Keratinocyte (primary cell): ENCODE data around the gene TMEM258. TPM values are rescaled to one million over a fixed set of nuclear protein-coding genes. Genes with fewer than 3 reads are reported as not detected.

ENCODE experiments used
- DNase-seq: peaks from one replicate; pipeline ENCODE4 v3.0.0-alpha.2; 2011; ENCODE audit warnings: low read depth, missing footprints, low spot score
- FAIRE-seq: peaks from 2 replicates; lab custom pipeline; 2011; peaks lifted over from hg19 to GRCh38; lab: Jason Lieb, UNC
- H2AFZ ChIP-seq: 2 replicates; pipeline ENCODE4 v1.6.0; 2012; ENCODE audit warnings: low read length, control low read depth, inconsistent platforms; ENCODE audit not compliant: control insufficient read depth
- H3K27ac ChIP-seq: 2 replicates; pipeline ENCODE4 v1.5.1; 2011; ENCODE audit warnings: low read length; ENCODE audit not compliant: control insufficient read depth, insufficient read depth
- H3K27me3 ChIP-seq: 3 replicates; pipeline ENCODE4 v1.6.0; 2011; ENCODE audit warnings: low read length; ENCODE audit not compliant: control insufficient read depth, insufficient read depth; ENCODE audit errors: extremely low read depth
- H3K36me3 ChIP-seq, 2 experiments: 2 replicates in 1 of 2; 3 replicates in 1 of 2; pipeline ENCODE4 v1.5.1; 2011; ENCODE audit warnings: low read length in 2 of 2, mild to moderate bottlenecking in 1 of 2; ENCODE audit not compliant: control insufficient read depth in 2 of 2, insufficient read depth in 2 of 2; ENCODE audit errors: extremely low read depth in 1 of 2
- H3K4me1 ChIP-seq: 3 replicates; pipeline ENCODE4 v1.5.1; 2011; ENCODE audit warnings: low read length; ENCODE audit not compliant: control insufficient read depth, insufficient read depth; ENCODE audit errors: extremely low read depth
- H3K4me2 ChIP-seq: 3 replicates; pipeline ENCODE4 v1.6.0; 2011; ENCODE audit warnings: low read depth, low read length; ENCODE audit not compliant: control insufficient read depth, insufficient read depth; ENCODE audit errors: extremely low read depth
- H3K4me3 ChIP-seq, 3 experiments: fragments of 200-600 bp in 1 of 3; sonication (generic) in 1 of 3; 2 replicates in 2 of 3; 3 replicates in 1 of 3; pipeline ENCODE4 v1.5.1; 2011 to 2016; ENCODE audit warnings: low read length in 3 of 3, mild to moderate bottlenecking in 3 of 3, control low read depth in 2 of 3, inconsistent platforms in 1 of 3, low read depth in 1 of 3, mixed read lengths in 1 of 3, mixed run types in 1 of 3, moderate library complexity in 1 of 3; ENCODE audit not compliant: control insufficient read depth in 2 of 3, insufficient read depth in 2 of 3; ENCODE audit errors: extremely low read depth in 1 of 3
- H3K79me2 ChIP-seq: 2 replicates; pipeline ENCODE4 v1.6.0; 2012; ENCODE audit warnings: low read length; ENCODE audit not compliant: control insufficient read depth, insufficient read depth
- H3K9ac ChIP-seq: 3 replicates; pipeline ENCODE4 v1.6.0; 2011; ENCODE audit warnings: low read length; ENCODE audit not compliant: control insufficient read depth, insufficient read depth; ENCODE audit errors: extremely low read depth
- H3K9me1 ChIP-seq: 3 replicates; pipeline ENCODE4 v1.6.0; 2011; ENCODE audit warnings: low read length; ENCODE audit not compliant: control insufficient read depth, insufficient read depth; ENCODE audit errors: extremely low read depth
- H3K9me3 ChIP-seq: 2 replicates; pipeline ENCODE4 v1.5.1; 2012; ENCODE audit warnings: low read depth, low read length; ENCODE audit not compliant: control insufficient read depth
- H4K20me1 ChIP-seq: 3 replicates; pipeline ENCODE4 v1.6.0; 2011; ENCODE audit warnings: low read length; ENCODE audit not compliant: control insufficient read depth, insufficient read depth; ENCODE audit errors: extremely low read depth
- EZH2 ChIP-seq: IDR thresholded peaks from one replicate; pipeline ENCODE4 v1.6.1; 2012; ENCODE audit warnings: inconsistent platforms, mild to moderate bottlenecking, low read length, moderate library complexity
- dilution Hi-C: fragments of 300-500 bp; cut with MboI; formaldehyde crosslinking; loops from one replicate; pipeline ENCODE4 v1.7.0; 2020; ENCODE audit warnings: low sequenced_read_pairs; ENCODE audit not compliant: extremely low pct_ligation_motif_present
- polyA plus RNA-seq, 5 experiments: library from polyadenylated mRNA; depleted of rRNA in 3 of 5; stranded (reverse) in 3 of 5; stranded (forward) in 1 of 5; unstranded in 1 of 5; fragments of >200 nt; gene quantifications; 1 replicate in 1 of 5; 2 replicates in 3 of 5; 3 replicates in 1 of 5; pipeline versions ENCODE4 v1.2.1 to v1.2.3, GENCODE V29; 2011 to 2012; ENCODE audit warnings: missing spikeins in 2 of 5, low read depth in 1 of 5, low replicate concordance in 1 of 5
- TF ChIP-seq, protein P1 (sequence below), 3 experiments: IDR thresholded peaks in 1 of 3; conservative IDR thresholded peaks in 1 of 3; optimal IDR thresholded peaks in 1 of 3; 2 replicates in 2 of 3; 3 replicates in 1 of 3; pipeline versions ENCODE3 to v1.5.1; 2011; ENCODE audit warnings: low read length in 3 of 3, mild to moderate bottlenecking in 3 of 3, moderate library complexity in 2 of 3, control low read depth in 1 of 3, inconsistent platforms in 1 of 3; ENCODE audit not compliant: insufficient read depth in 2 of 3; ENCODE audit errors: extremely low read depth in 1 of 3

Gene TMEM258
- polyA plus RNA-seq, 1 donor (not counting 4 experiments of a cell fraction or from before 2014, with no cell fraction given): 249 TPM

DNA sequence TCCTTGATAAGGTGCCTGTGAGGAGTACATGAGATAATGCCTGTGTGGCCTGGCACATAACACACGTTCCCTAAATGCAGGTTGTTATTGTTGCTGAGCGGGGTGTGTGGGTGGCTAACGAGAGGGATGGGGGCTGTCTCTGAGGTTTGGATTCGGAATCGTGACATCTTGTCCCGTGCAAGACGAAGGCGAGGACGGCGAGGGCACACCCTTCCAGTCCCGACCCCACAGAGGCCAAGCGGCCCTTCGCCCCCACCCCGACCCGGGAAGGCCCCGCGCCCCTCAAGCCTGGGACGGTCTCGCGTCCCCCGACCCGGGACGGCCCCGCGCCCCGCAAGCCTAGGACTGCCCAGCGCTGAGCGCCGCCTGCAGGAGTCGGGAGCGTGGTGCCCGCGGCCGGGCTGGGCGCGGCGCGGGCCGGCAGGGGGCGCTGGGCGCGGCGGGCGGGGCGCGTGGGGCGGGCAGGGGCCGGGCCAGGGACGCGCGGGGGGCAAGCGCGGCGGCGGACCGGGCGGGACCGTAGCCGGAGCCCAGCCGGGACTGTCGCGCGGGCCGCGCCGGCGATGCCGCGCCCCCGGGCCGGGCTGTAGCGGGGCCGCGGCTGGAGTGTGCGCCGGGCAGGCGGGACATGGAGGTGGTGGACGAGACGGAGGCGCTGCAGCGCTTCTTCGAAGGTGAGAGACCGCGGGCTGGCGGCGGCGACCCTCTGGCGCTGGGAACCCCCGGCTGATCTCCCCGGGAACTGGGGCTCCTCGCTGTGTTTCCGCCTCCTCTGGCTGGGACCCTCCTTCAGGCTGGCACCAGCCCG is 40.1 kb downstream of the TMEM258 start, which contains the start of gene MYRF:
MYRF (plus strand) TSS at position 520 of the 808 bp plus-strand sequence; CDS start at position 629, 109 bp downstream.
- no peak for FAIRE-seq
- peaks cover 35% of the 10 kb centered on the region for H3K27me3 ChIP-seq
- H3K27ac ChIP-seq: no peak within 1 kb of the TSS
- H4K20me1 ChIP-seq: peaks cover 5% of the 10 kb centered on the region
- no peak for DNase-seq
- dilution Hi-C loops: no loop called here
- H3K9me3 ChIP-seq: no peaks in the 10 kb centered on the region
- peak within 1 kb of the TSS in 2 of 3 experiments; percentile 19 to 20 for H3K4me3 ChIP-seq
- TF ChIP-seq, protein P1, sequence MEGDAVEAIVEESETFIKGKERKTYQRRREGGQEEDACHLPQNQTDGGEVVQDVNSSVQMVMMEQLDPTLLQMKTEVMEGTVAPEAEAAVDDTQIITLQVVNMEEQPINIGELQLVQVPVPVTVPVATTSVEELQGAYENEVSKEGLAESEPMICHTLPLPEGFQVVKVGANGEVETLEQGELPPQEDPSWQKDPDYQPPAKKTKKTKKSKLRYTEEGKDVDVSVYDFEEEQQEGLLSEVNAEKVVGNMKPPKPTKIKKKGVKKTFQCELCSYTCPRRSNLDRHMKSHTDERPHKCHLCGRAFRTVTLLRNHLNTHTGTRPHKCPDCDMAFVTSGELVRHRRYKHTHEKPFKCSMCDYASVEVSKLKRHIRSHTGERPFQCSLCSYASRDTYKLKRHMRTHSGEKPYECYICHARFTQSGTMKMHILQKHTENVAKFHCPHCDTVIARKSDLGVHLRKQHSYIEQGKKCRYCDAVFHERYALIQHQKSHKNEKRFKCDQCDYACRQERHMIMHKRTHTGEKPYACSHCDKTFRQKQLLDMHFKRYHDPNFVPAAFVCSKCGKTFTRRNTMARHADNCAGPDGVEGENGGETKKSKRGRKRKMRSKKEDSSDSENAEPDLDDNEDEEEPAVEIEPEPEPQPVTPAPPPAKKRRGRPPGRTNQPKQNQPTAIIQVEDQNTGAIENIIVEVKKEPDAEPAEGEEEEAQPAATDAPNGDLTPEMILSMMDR (optimal IDR thresholded peaks at IDR 0.05 in 1 of 3, IDR thresholded peaks at IDR 0.05 in 1 of 3, conservative IDR thresholded peaks at IDR 0.05 in 1 of 3; ENCODE audit: extremely low read depth in 1 of 3, insufficient read depth in 2 of 3, low read length in 3 of 3): peak in 2 of 3 experiments; percentile 54 to 73
- no peak for TF ChIP-seq EZH2
- no peaks in the 10 kb centered on the region for H3K36me3 ChIP-seq
- peak within 1 kb of the TSS; percentile 6 for H2AFZ ChIP-seq
- no peaks in the 10 kb centered on the region for H3K9me1 ChIP-seq
- no peak within 1 kb of the TSS for H3K9ac ChIP-seq
- H3K4me2 ChIP-seq: peak within 1 kb of the TSS; percentile 41
- H3K4me1 ChIP-seq: peaks cover 2% of the 10 kb centered on the region
- no peaks in the 10 kb centered on the region for H3K79me2 ChIP-seq

- FAIRE-seq: no peak
- no peak for DNase-seq
- TF ChIP-seq, protein P1 (optimal IDR thresholded peaks at IDR 0.05 in 1 of 3, IDR thresholded peaks at IDR 0.05 in 1 of 3, conservative IDR thresholded peaks at IDR 0.05 in 1 of 3; ENCODE audit: extremely low read depth in 1 of 3, insufficient read depth in 2 of 3, low read length in 3 of 3): no peak
- no peak for TF ChIP-seq EZH2
These were observed 41.0 kb downstream of the TMEM258 start for GRCh38 chr11:61751384-61751783.

More at GRCh38 chr11:61751384-61751783, 41.0 kb downstream of the TMEM258 start:
- no peaks in the 10 kb centered on the region for H3K9me3 ChIP-seq
- no peaks in the 10 kb centered on the region for H3K79me2 ChIP-seq
- H3K36me3 ChIP-seq: no peaks in the 10 kb centered on the region
- H3K4me2 ChIP-seq: no peak overlapping the region
- no peak overlapping the region for H3K9ac ChIP-seq
- peaks cover 5% of the 10 kb centered on the region for H4K20me1 ChIP-seq
- H3K4me1 ChIP-seq: peaks cover 2% of the 10 kb centered on the region
- peaks cover 35% of the 10 kb centered on the region for H3K27me3 ChIP-seq
- dilution Hi-C loops: no loop called here
- no peak overlapping the region for H3K4me3 ChIP-seq
- H3K27ac ChIP-seq: no peak overlapping the region
- no peaks in the 10 kb centered on the region for H3K9me1 ChIP-seq
- no peak overlapping the region for H2AFZ ChIP-seq
